ENCODE data around the gene DPP9.
A peak's percentile ranks its signal among the peaks of the same experiment; 100 is the strongest.

Gene DPP9

GRCh38 chr19:4675346-4675745, 48.3 kb downstream of the DPP9 start:
- no peak overlapping the region for H3K4me3 ChIP-seq (ENCODE audit: low read depth, low read length)
- DNase-seq (ENCODE audit: low read depth): no peak
- in situ Hi-C loops (cut with HindIII; ENCODE audit: low sequenced_read_pairs): no loop called here
- no peak for TF ChIP-seq CTCF (IDR thresholded peaks at IDR 0.05; ENCODE audit: low read depth, low read length, missing control alignments)

GRCh38 chr19:4673726-4674125, 49.9 kb downstream of the DPP9 start:
- in situ Hi-C loops (cut with HindIII; ENCODE audit: low sequenced_read_pairs): no loop called here
- DNase-seq (ENCODE audit: low read depth): no peak
- TF ChIP-seq CTCF (IDR thresholded peaks at IDR 0.05; ENCODE audit: low read depth, low read length, missing control alignments): no peak
- no peak overlapping the region for H3K4me3 ChIP-seq (ENCODE audit: low read depth, low read length)

GRCh38 chr19:4673216-4673615, 50.4 kb downstream of the DPP9 start:
- in situ Hi-C loops (cut with HindIII; ENCODE audit: low sequenced_read_pairs): no loop called here
- DNase-seq (ENCODE audit: low read depth): no peak
- H3K4me3 ChIP-seq (ENCODE audit: low read depth, low read length): no peak overlapping the region
- no peak for TF ChIP-seq CTCF (IDR thresholded peaks at IDR 0.05; ENCODE audit: low read depth, low read length, missing control alignments)

- TF ChIP-seq CTCF (IDR thresholded peaks at IDR 0.05; ENCODE audit: low read depth, low read length, missing control alignments): no peak
- in situ Hi-C loops (cut with HindIII; ENCODE audit: low sequenced_read_pairs): no loop called here
- H3K4me3 ChIP-seq (ENCODE audit: low read depth, low read length): no peak overlapping the region
- DNase-seq (ENCODE audit: low read depth): no peak
These were observed 52.3 kb downstream of the DPP9 start for GRCh38 chr19:4671185-4671851.

- in situ Hi-C loops (cut with HindIII; ENCODE audit: low sequenced_read_pairs): no loop called here
- TF ChIP-seq CTCF (IDR thresholded peaks at IDR 0.05; ENCODE audit: low read depth, low read length, missing control alignments): no peak
- peak within 1 kb of the TSS; percentile 91 for H3K4me3 ChIP-seq (ENCODE audit: low read depth, low read length)
- peak; percentile 68 for DNase-seq (ENCODE audit: low read depth)
These were observed 53.7 kb downstream of the DPP9 start, which contains the start of gene MYDGF for GRCh38 chr19:4669723-4670480. Gene MYDGF (minus strand): TSS chr19:4670342. CDS start chr19:4670334, 8 bp downstream.

- no peak for TF ChIP-seq CTCF (IDR thresholded peaks at IDR 0.05; ENCODE audit: low read depth, low read length, missing control alignments)
- no peak overlapping the region for H3K4me3 ChIP-seq (ENCODE audit: low read depth, low read length)
- in situ Hi-C loops (cut with HindIII; ENCODE audit: low sequenced_read_pairs): no loop called here
- DNase-seq (ENCODE audit: low read depth): no peak
These were observed 59.0 kb downstream of the DPP9 start for GRCh38 chr19:4664642-4665041.
